Mucosa of descending colon (tissue), 3 donors: ENCODE data around the gene PPP1R9A. TPM values are rescaled to one million over a fixed set of nuclear protein-coding genes. Genes with fewer than 3 reads are reported as not detected.

Experiments
- ATAC-seq: fragments of 200-7000 bp; cut with Tn5 transposase; one replicate; pipeline ENCODE4 v1.9.1; 2020; ENCODE audit warnings: mild to moderate bottlenecking, moderate library complexity
- DNase-seq, 3 donors: peaks; one replicate each; pipeline ENCODE4 v3.0.0-alpha.2; 2020
- H3K36me3 ChIP-seq: fragments of 200-600 bp; one replicate; pipeline ENCODE4 v1.8.0; 2021; ENCODE audit warnings: low read depth, mild to moderate bottlenecking
- H3K4me1 ChIP-seq: fragments of 200-600 bp; one replicate; pipeline ENCODE4 v1.8.0; 2021; ENCODE audit warnings: low read depth, mild to moderate bottlenecking
- H3K4me3 ChIP-seq: fragments of 200-600 bp; one replicate; pipeline ENCODE4 v1.8.0; 2021; ENCODE audit warnings: mild to moderate bottlenecking
- H3K9me3 ChIP-seq: fragments of 200-600 bp; one replicate; pipeline ENCODE4 v1.8.0; 2021; ENCODE audit warnings: mild to moderate bottlenecking
- CTCF ChIP-seq: fragments of 200-600 bp; IDR thresholded peaks from one replicate; pipeline ENCODE4 v1.8.0; 2022; ENCODE audit warnings: antibody characterized with exemption, mild to moderate bottlenecking
- intact Hi-C, 2 donors: fragments of 100-400 bp; cut with DNase I in 1 of 2; cut with micrococcal nuclease in 1 of 2; formaldehyde crosslinking; loops; one replicate each; pipeline versions ENCODE4 v1.11.0 to v1.11.1; 2022; cut with DNase I, micrococcal nuclease
- total RNA-seq, 3 donors: library from RNA; stranded (reverse); fragmentation: NEBNext Ultra II Directional in 2 of 3; extraction: Animal tissue kit (Norgen Biotek cat#: 25700) in 2 of 3; gene quantifications; one replicate each; pipeline versions ENCODE4 v1.2.1 to v1.2.4, GENCODE V29; 2021 to 2023
- donor health status: DM: no; HTN: no; CAD: no; lungs with moderate emphysema.
- donor health status: DM: no; HTN: no; CAD: no.
- donor health status: DM: no; HTN: yes; CAD: no.

Gene PPP1R9A
- total RNA-seq, 3 donors from 2014 or later = 17.8 to 48.9 (median 30.8) TPM

- intact Hi-C loops = no loop called here
- TF ChIP-seq CTCF = no peak
- H3K4me3 ChIP-seq = no peak overlapping the region
- ATAC-seq (no peak), DNase-seq (no peak)
- H3K4me1 ChIP-seq = no peaks in the 10 kb centered on the region
- H3K9me3 ChIP-seq = no peaks in the 10 kb centered on the region
- H3K36me3 ChIP-seq = no peaks in the 10 kb centered on the region
Measured at GRCh38 chr7:94912085-94912484, 4.7 kb downstream of the PPP1R9A start.

GRCh38 chr7:94913391-94913790 is 6.0 kb downstream of the PPP1R9A start:
- Histone ChIP-seq H3K36me3 (no peaks in the 10 kb centered on the region), H3K4me1 (no peaks in the 10 kb centered on the region), H3K4me3 (no peak overlapping the region), H3K9me3 (no peaks in the 10 kb centered on the region)
- DNase-seq = no peak
- no peak for TF ChIP-seq CTCF
- intact Hi-C loops = no loop called here
- ATAC-seq = no peak

DNA sequence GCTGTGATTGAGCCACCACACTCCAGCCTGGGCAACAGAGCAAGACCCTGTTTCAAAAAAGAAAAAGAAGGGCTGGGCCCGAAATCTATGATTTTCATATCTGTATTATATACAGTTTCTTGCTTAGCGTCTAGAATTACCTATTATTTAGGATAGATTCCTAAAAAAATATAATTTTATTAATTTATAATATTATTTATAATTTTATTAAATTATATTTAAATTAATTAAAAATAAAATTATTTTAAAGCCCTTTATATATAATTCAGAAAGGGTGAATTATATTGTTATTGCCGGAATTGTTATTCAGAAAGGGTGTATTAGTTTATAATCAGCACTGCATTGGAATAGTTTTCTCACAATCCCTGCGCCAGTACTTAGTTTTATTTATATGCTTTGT is 14.5 kb downstream of the PPP1R9A start:
- Histone ChIP-seq H3K4me3 (no peak overlapping the region), H3K9me3 (no peaks in the 10 kb centered on the region), H3K36me3 (no peaks in the 10 kb centered on the region), H3K4me1 (no peaks in the 10 kb centered on the region)
- intact Hi-C loops = no loop called here
- ATAC-seq (no peak), DNase-seq (no peak)
- no peak for TF ChIP-seq CTCF

DNA sequence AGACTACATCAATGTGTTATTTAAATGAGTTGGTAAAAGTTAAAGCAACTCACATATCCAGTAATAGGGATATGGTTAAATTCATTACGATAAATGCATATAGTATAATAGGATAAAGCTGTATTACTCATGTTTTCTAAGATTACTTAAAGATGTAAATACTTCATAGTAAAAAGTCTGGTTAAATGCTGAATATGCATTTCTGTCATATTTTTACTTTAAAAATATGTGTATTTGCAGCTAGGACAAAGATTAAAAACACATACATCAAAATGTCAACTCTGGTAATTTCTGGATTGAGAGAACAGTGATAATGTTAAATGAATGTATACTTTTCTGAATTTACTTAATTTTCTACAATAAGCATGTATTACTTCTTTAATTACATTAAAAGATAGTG is 15.1 kb downstream of the PPP1R9A start:
- Histone ChIP-seq H3K4me3 (no peak overlapping the region), H3K36me3 (no peaks in the 10 kb centered on the region), H3K4me1 (no peaks in the 10 kb centered on the region), H3K9me3 (no peaks in the 10 kb centered on the region)
- DNase-seq (no peak), ATAC-seq (no peak)
- intact Hi-C loops = no loop called here
- no peak for TF ChIP-seq CTCF

GRCh38 chr7:94923412-94923811 is 16.0 kb downstream of the PPP1R9A start:
- no peaks in the 10 kb centered on the region for H3K9me3 ChIP-seq
- no peak for TF ChIP-seq CTCF
- H3K4me3 ChIP-seq = no peak overlapping the region
- DNase-seq = no peak
- no peaks in the 10 kb centered on the region for H3K36me3 ChIP-seq
- ATAC-seq = no peak
- no peaks in the 10 kb centered on the region for H3K4me1 ChIP-seq
- intact Hi-C loops = no loop called here

GRCh38 chr7:94928168-94928707 is 20.8 kb downstream of the PPP1R9A start:
- TF ChIP-seq CTCF = no peak
- no peaks in the 10 kb centered on the region for H3K9me3 ChIP-seq
- no peak for ATAC-seq
- intact Hi-C loops = no loop called here
- no peak for DNase-seq
- no peak overlapping the region for H3K4me3 ChIP-seq
- no peaks in the 10 kb centered on the region for H3K4me1 ChIP-seq
- H3K36me3 ChIP-seq = no peaks in the 10 kb centered on the region
